ENCODE measurements around the gene LOC101059915.
"Not testable (repeated sequence)": the region's sequence is repeated elsewhere in the genome, so short reads cannot be mapped to it uniquely, and the experiment has no call there.

LOC101059915 gene

DNA sequence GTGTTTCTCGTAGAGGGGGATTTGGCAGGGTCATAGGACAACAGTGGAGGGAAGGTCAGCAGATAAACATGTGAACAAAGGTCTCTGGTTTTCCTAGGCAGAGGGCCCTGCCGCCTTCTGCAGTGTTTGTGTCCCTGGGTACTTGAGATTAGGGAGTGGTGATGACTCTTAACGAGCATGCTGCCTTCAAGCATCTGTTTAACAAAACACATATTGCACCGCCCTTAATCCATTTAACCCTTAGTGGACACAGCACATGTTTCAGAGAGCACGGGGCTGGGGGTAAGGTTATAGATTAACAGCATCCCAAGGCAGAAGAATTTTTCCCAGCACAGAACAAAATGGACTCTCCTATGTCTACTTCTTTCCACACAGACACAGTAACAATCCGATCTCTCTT, 22.9 kb upstream of the LOC101059915 start:
- not testable (repeated sequence) for DNase-seq

GRCh38 chrX:71650333-71650969, 16.9 kb upstream of the LOC101059915 start:
- DNase-seq = no peak

- DNase-seq = peak; percentile 15
Measured at GRCh38 chrX:71652405-71652804, 14.9 kb upstream of the LOC101059915 start.

DNA sequence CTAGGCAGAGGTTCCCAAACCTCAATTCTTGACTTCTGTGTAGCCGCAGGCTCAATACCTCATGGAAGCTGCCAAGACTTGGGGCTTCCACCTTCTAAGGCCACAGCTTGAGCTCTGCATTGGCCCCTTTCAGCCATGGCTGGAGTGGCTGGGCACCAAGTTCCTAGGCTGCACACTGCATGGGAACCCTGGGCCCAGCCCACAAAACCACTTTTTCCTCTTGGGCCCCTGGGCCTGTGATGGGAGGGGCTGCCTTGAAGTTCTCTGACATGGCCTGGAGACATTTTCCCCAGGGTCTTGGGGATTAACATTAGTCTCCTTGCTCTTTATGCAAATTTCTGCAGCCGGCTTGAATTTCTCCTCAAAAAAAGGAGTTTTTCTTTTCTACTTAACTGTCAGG, 14.0 kb upstream of the LOC101059915 start:
- no peak for DNase-seq

- no peak for DNase-seq
Measured at GRCh38 chrX:71657267-71657666, 10.1 kb upstream of the LOC101059915 start.

DNA sequence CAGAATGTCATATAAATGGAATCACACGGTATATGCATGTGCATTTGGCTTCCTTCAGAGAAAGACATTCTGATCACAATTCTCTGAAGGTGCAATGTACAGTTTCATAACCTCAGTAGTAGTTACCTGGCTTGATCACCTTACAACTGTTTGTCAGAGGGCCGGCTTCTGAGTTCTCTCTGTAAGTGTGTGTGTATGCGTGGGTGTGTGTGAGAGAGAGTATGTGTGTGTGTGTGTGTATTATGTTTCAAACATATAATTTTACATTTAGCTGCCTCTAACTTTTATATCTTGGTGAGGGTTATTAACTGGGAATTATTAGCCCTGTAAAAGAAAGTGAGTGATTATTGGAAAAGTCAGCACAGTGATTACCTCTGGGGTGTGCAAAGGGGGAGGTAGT, 8.0 kb upstream of the LOC101059915 start:
- no peak for DNase-seq

DNA sequence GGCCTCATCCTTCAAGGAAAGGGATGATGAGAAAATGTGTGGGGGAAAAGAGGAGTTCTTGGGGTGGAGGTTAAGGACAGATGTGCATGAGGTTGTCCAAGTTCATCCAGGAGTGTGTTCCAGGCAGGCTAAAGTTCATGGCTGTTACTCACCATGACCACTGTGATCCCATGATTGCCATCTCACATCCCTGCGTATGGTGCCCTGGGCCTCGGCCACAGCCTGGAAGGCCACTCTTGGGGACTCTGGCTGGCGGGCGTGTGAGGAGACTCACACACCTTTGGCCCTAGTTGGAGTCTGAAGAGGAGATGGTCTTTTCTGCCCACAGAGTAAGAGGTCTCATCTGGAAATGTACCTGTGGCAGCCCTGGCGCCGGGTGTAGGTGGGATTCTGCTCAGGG, 7.4 kb upstream of the LOC101059915 start:
- DNase-seq = no peak

DNA sequence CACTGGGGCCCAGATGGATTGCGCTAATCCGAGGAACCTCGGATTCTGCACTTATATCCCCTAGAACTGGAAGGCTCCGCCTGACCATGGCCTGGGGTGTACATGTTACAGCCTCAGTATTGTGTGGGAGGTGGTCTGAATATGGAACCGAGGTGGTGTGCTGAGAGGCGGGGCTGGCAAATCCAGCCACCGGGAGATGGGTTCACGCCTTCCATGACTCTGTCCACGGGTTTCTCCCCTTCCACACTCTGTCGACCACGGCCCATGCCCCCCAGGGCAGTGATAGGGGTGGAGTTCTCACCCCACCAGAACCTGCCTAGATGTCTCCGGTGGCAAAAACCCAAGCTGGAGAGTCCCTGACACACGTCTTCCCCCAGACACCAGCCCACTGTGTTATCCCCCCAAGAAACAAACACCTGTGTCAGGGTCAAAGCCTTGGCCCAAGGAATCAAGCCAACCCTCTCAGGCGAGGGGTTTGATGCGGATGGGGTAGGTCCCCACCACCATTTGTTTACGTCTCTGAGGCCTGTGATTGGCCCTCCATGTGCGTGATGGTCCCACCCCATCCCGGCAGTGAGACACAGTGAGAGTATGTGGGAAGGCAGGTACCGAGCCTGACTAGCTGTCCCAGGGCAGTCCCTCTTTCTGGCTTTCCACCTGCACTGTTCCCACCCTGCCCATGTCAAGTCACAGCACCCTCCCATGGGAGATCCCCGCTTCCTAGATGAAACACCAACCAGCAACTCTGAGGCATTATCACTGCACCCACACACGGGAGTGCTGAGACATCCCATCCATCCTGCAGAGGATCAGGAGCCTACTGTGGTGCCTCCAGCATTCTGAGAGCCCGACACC, 6.6 kb upstream of the LOC101059915 start:
- no peak for DNase-seq

GRCh38 chrX:71661919-71662318, 5.4 kb upstream of the LOC101059915 start:
- DNase-seq = no peak

DNA sequence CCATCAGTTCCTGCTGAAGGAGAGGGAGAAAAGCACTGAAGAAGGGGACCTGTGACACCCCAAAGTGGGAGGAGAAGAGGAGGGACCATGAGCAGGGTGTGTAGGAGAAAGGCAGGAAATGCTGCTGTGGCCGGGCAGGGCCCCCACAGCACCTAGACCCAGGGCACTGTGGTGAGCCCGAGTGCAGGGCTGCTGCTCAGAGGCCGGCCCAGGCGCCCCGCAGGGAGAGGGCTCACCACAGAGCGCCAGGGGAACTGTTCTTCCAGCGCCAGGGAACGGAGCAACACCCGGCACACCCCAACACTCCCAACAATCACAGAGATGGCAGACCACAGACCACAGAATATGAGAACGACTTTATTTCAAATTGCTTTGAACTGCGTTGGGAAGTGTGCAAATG, 4.7 kb upstream of the LOC101059915 start:
- peak; percentile 10 for DNase-seq

DNA sequence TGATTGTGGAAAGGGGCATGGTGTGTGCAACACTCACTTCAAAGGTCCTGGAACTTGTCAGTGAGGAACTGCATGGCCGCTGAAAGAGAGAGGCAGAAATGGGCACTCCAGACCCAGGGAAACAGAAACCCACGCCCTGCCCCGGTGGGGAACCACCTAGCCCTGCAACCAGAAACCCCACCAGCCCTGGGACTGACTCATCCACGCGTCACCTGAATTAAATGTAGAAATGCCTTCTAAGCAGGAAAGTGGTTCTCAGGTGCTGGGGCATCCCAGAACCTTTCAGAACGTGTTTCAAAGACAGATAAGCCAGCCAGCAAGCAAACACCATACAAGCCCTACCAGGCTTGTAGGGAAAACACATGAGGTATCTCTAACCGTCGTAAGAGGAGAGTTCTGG, 4.1 kb upstream of the LOC101059915 start:
- DNase-seq = peak; percentile 13

DNA sequence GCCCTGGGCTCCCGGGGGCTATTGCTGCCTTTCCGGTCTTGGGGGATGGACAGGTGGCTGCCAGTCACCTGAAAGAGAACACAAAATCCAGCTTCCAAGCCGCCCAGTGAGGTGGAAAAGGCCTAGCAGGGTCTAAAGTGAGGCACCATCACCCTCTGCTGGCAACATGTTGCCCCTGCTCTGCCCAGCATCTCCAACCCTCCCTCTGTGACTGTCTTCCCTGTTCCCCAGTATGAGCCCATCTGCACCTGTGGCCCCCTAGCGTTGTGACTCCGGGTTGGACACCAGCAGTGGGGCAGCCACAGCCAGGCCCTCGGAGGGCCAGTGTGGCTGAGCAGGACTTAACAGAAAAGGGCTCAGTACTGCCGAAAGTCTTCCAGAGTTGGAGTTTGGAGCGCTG, 3.1 kb upstream of the LOC101059915 start:
- not testable (repeated sequence) for DNase-seq

GRCh38 chrX:71664889-71665491, 2.4 kb upstream of the LOC101059915 start:
- no peak for DNase-seq

DNA sequence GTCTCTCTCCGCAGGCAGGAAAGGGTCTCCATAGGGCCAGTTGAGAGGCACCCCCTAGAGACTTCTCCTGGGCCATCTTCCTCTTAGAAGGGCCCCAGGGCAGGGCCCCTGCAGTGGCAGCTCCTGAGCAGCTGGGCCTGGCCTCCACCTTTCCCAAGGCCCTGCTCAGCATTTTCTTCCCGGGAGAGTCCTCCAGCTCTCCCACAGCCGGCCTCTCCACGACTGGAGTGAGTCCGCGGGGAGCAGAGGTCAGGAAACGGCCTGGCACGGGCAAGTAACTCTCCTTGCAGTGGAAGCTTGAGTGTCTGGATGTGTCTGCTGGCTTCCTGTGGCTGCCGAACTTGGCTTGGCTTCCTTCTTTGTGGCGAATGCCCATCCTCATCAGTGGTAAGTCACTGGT, 1.6 kb upstream of the LOC101059915 start:
- DNase-seq = no peak

DNA sequence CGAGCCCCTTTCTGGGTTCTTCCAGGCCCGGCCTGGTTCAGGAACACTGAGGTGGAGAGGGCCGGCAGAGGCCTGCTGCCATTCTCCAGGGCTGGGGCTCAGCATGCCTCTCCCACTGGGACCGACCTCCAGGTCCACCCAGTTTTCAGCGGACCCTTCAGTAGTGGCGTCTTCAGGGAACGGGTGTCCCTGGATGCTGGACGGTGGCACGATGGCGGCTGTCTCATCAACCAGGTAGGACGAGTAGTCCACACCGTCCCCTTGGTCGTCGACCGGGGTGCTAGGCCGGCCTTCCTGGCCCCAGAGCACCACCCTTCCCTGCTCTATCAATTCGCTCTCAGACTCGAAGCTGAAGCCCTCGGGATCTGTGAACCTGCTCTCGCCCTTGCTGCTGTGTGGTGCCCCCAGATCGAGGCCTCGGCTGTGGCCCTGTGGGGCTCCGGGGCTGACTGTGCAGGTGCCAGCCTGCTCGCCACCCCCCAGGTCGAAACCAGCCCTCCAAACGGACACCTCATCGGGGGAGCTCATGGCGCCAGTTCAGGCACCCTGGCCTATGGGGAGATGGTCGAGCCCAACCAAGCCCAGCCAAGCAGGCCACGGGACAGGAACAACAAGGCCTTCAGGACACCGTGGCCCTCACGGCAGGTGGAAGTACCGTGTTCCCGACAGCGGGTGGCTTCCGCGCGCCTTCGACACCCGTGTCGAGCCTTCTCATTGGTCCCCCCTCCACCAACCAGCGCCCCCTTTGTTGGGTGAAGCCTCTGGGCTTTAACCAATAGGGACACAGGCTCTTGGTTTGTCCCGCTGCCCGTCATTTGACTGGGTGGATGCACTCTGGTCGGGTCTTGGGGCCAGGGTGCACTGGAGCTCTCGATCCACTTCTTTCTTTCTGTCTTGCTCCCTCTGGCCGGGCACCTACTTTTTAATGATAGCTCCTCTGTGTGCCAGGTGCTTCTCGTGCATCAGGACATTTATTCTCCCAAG, 814 bp upstream of the LOC101059915 start:
- DNase-seq = no peak

GRCh38 chrX:71668248-71668595, 876 bp downstream of the LOC101059915 start:
- no peak for DNase-seq

DNA sequence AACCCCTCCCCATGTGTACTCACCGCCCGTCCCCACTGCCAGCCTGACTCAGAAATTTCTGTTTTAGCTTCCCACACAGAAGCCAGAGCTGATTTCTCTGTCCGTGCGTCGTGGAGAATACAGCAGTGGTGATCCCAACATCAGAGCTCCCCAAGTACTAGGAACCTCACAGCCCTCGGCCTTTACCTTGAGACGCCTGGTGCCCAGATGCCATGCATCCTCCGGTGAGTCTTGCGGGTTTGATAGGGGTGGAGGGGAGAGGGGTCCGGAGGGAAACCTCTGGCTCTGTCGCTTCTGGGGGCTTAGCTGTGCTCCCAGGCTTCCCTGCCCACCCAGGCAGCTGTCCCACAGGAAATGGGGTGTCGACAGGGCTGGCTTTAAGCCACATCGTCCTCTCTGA, 2.1 kb downstream of the LOC101059915 start:
- no peak for DNase-seq

GRCh38 chrX:71669947-71670346, 2.6 kb downstream of the LOC101059915 start:
- DNase-seq = not testable (repeated sequence)

- DNase-seq = no peak
Measured at GRCh38 chrX:71671043-71671780, 3.9 kb downstream of the LOC101059915 start.

GRCh38 chrX:71671938-71672337, 4.6 kb downstream of the LOC101059915 start:
- DNase-seq = no peak

GRCh38 chrX:71675636-71676035, 8.3 kb downstream of the LOC101059915 start:
- DNase-seq = not testable (repeated sequence)
